DMS 273 treated with DMSO at 0.1 percent for 48 hours (cell line): ENCODE measurements around the gene GBP2.

Experiments used
- DNase-seq: peaks from one replicate; lab custom pipeline; 2025; lab: John Stamatoyannopoulos, UW

Gene GBP2

GRCh38 chr1:89065079-89065868, 60.6 kb downstream of the GBP2 start, which contains the start of gene GBP1:
Gene GBP1 (minus strand): TSS chr1:89065208. CDS start chr1:89063234, 1,974 bp downstream.
- DNase-seq: no peak

DNA sequence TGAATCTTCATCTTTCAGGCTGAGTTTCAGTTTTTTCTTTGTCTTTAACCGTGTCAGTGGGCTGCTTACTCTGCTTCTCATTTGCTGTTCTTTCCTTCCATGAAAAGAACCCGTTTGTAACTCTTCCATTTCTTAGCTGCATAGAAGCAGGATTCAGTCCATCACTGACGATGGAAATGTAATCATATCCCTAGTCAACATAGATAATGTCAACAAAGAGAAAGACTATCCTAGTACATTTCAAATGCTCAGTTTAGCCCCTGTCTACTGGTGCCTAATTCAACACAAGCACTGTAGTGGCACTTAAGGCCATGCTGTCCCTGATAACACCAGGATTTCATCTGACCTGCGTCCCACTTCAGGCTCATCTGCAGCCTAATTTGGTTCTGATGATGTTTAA, 61.3 kb downstream of the GBP2 start:
- no peak for DNase-seq

DNA sequence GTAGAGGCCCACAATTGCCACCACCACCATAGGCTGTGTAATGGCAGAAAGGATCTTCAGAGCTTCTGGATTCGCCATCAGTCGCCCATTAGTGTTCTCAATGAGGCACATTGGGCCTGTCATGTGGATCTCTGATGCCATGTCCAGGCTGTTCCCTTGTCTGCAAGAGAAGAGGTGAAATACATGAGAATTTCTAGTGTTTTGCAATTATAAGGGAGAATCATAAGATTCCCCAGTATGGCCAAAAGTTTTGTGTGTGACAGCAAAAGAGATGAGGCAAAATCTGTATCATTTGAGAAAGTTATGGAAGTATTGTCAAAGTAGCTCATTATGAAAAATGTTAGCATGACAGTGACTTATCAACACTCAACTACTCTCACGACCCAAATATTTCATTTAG, 62.8 kb downstream of the GBP2 start:
- no peak for DNase-seq

- no peak for DNase-seq
These were observed 65.8 kb downstream of the GBP2 start for GRCh38 chr1:89060091-89060490.
